Measurements from ENCODE around the gene TRMU. TPM values are rescaled to one million over a fixed set of nuclear protein-coding genes. Genes with fewer than 3 reads are reported as not detected.

Gene TRMU
- total and polyA plus RNA-seq, 2 of the 8 experiments (the other 6 are each of a cell fraction or from before 2014, with no cell fraction given), result 43.4 to 70.6 TPM

DNA sequence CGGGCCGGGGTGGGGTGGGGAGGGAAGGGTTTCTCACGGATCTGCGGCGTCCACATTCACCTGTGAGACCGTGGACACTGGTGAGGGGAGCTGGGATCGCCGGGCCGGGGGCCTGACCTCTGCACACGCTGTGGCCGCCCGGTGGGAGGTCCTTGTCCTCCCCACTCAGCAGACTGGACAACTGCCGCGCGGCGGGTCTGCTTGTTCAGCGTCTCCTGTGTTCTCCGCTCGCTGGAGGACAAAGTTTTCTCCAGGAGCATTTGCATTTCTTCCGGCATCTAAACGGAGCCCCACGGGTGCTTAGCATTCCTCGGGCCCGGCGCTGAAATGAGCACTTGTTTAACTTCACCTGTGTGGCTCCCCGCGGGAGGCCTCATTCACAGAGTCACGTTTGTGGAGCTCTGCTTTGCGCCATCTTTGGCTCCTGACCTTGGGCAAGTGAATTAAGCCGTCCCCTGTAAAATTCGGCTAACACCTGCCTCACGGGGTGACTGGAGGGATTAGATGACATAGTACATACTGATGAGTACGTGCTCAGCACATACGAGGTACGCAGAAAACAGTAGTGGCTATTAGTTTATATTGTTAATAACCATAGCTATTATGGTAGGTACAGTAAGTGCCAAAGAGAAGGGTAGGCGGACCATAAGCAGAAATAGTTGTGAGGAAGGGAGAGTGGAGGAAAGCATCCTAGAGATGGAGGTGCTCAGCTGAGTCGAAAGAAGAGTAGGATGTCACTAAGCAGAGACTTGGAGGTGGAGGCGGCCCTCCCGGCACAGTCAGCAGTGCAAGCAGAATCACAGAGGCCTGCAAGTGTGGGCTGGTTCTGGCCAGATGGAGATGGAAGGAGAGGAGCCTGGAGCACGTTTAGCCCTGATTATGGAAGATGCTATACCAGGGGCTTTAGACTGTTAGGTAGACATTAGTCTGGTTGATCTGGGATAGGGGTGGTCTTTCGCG, 885 bp downstream of the TRMU start:
- no peak overlapping the region for H3K14ac ChIP-seq (ENCODE audit: insufficient read length)
- no peak for FAIRE-seq
- H3K4me3 ChIP-seq (ENCODE audit: extremely low read depth in 1 of 4, insufficient read depth in 2 of 4, low read depth in 3 of 4, low read length in 4 of 4), result peak overlapping the region; percentile 55 to 90 (median 80)
- peak overlapping the region; percentile 88 to 94 for H3K4me2 ChIP-seq (ENCODE audit: insufficient read depth in 1 of 2, low read depth in 2 of 2, low read length in 2 of 2)
- H3K23ac ChIP-seq (ENCODE audit: insufficient read length), result no peak overlapping the region
- no peak overlapping the region for H2BK20ac ChIP-seq (ENCODE audit: low read length)
- WGBS, 2 experiments (ENCODE audit: extremely low coverage in 1 of 2, insufficient coverage in 1 of 2, insufficient read length in 1 of 2, insufficient replicate concordance in 2 of 2, low coverage in 1 of 2, low lambda C conversion rate in 2 of 2, missing lambda C conversion rate in 1 of 2), result 22% methylated on average over 32 of the region's 42 CpGs; no CpG with 5 or more reads in 1 of the 2 experiments
- H3K79me1 ChIP-seq (ENCODE audit: low read depth, low read length), result peaks cover 9% of the 10 kb centered on the region
- ChIA-PET CTCF (ENCODE audit: partially characterized antibody) (interaction anchor here (0.6 to 1.2 kb wide), 3 partner anchors 206 to 346 kb away, joined by 3 to 4 read pairs (median 4); no protein-coding TSS in a partner anchor), POLR2A (ENCODE audit: partially characterized antibody) (interaction anchor here (0.7 to 1.5 kb wide), 11 partner anchors 8 to 1849 kb away, joined by 3 to 5 read pairs (median 3); partner anchors contain the start of gene GTSE1)
- H2BK5ac ChIP-seq (ENCODE audit: low read depth, low read length), result no peak overlapping the region
- DNase-seq (ENCODE audit: low read depth in 1 of 2, low spot score in 2 of 2), result no peak
- 0 out of 2 replicates have a peak, but pooled peaks cover 2% of the 10 kb centered on the region for H3K23me2 ChIP-seq (ENCODE audit: low read depth, low read length)
- H2AFZ ChIP-seq (ENCODE audit: low read length), result no peak overlapping the region
- H3K79me2 ChIP-seq (ENCODE audit: control insufficient read depth in 1 of 2, insufficient read depth in 2 of 2, low read length in 2 of 2), result peaks cover 9 to 35% of the 10 kb centered on the region in 2 experiments
- no peak overlapping the region for H2AK5ac ChIP-seq (ENCODE audit: low read depth, low read length)
- H3K27ac ChIP-seq (ENCODE audit: low read depth, low read length), result peak overlapping the region; percentile 8; the same call in 1 of the 2 replicates
- H3K4ac ChIP-seq (replicated peaks; ENCODE audit: insufficient read length, low read depth, low read length), result no peak overlapping the region
- peak overlapping the region; percentile 49 to 82 (median 70) for H3K9ac ChIP-seq (replicated peaks in 1 of 4; ENCODE audit: extremely low read depth in 1 of 4, low read depth in 3 of 4, low read length in 3 of 4)
- H3K9me3 ChIP-seq (ENCODE audit: insufficient read depth in 2 of 2, low read depth in 1 of 2, low read length in 1 of 2), result no peaks in the 10 kb centered on the region
- peaks cover 9 to 30% (median 21%) of the 10 kb centered on the region in 4 experiments for H3K36me3 ChIP-seq (ENCODE audit: control insufficient read depth in 2 of 4, insufficient read depth in 4 of 4, low read length in 3 of 4)
- H3K56ac ChIP-seq (replicated peaks; ENCODE audit: insufficient read length, low read depth, low read length), result peak overlapping the region; percentile 20
- no peak overlapping the region for H4K91ac ChIP-seq (replicated peaks; ENCODE audit: insufficient read length, low read length)
- no peak overlapping the region for H2BK120ac ChIP-seq (replicated peaks; ENCODE audit: low read depth, low read length)
- H4K20me1 ChIP-seq (replicated peaks in 1 of 2; ENCODE audit: control insufficient read depth in 1 of 2, insufficient read depth in 2 of 2, low read length in 2 of 2), result peaks cover 7 to 11% of the 10 kb centered on the region in 2 experiments
- H2BK15ac ChIP-seq (ENCODE audit: low read length), result no peak overlapping the region
- peak overlapping the region; percentile 79; the same call in 1 of the 2 replicates for H4K8ac ChIP-seq (ENCODE audit: extremely low read depth, insufficient read depth, low read length)
- peaks cover 0 to 4% (median 3%) of the 10 kb centered on the region in 4 experiments; a peak in 3 of 7 replicates for H3K4me1 ChIP-seq (replicated peaks in 1 of 4; ENCODE audit: control insufficient read depth in 3 of 4, insufficient read depth in 4 of 4, low read length in 3 of 4)
- no peak overlapping the region for H3K18ac ChIP-seq (ENCODE audit: extremely low read depth, low read length)
- H3K27me3 ChIP-seq (replicated peaks in 1 of 4; ENCODE audit: control insufficient read depth in 3 of 4, extremely low read depth in 1 of 4, insufficient read depth in 3 of 4, low read length in 3 of 4), result no peaks in the 10 kb centered on the region
- no peak overlapping the region for H4K5ac ChIP-seq (ENCODE audit: insufficient read length, low read depth, low read length)
- no peak overlapping the region for H2BK12ac ChIP-seq (ENCODE audit: low read depth, low read length)
- TF ChIP-seq YY1 (IDR thresholded peaks at IDR 0.05; ENCODE audit: low read depth, low read length) (peak; percentile 37; the same call in 1 of the 2 replicates), BCL11A (IDR thresholded peaks at IDR 0.05; ENCODE audit: low read depth in 2 of 2, low read length in 2 of 2) (no peak), POLR2A (IDR thresholded peaks at IDR 0.05; ENCODE audit: control extremely low read depth in 1 of 2, low read depth in 2 of 2, low read length in 2 of 2) (no peak)
- TF ChIP-seq, protein P1, sequence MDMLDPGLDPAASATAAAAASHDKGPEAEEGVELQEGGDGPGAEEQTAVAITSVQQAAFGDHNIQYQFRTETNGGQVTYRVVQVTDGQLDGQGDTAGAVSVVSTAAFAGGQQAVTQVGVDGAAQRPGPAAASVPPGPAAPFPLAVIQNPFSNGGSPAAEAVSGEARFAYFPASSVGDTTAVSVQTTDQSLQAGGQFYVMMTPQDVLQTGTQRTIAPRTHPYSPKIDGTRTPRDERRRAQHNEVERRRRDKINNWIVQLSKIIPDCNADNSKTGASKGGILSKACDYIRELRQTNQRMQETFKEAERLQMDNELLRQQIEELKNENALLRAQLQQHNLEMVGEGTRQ (IDR thresholded peaks at IDR 0.05; ENCODE audit: low read length), result no peak
